Caco-2 (cell line): Measurements from ENCODE around the gene C1orf94. TPM values are rescaled to one million over a fixed set of nuclear protein-coding genes. Genes with fewer than 3 reads are reported as not detected.

Source experiments
- BruUV-seq: library from RNA; stranded (reverse); fragments of 400-500 nt; replicated peaks from 2 replicates; lab custom pipeline; 2021; lab: Mats Ljungman, UMichigan
- CTCF ChIA-PET: fragments of 300-600 bp; sonication (Branson Sonifier 250); formaldehyde crosslinking; loops from one replicate; lab custom pipeline; 2022; ENCODE audit warnings: antibody characterized with exemption; lab: Charles Lee
- POLR2A ChIA-PET: fragments of 300-600 bp; sonication (Branson Sonifier 250); formaldehyde crosslinking; loops from one replicate; lab custom pipeline; 2022; ENCODE audit warnings: antibody characterized with exemption; lab: Charles Lee
- DNase-seq, 2 experiments: peaks; one replicate each; pipeline versions ENCODE4 v3.0.0 to v3.0.0-alpha.2; 2020 to 2022
- H3K27me3 ChIP-seq: replicated peaks from 2 replicates; pipeline ENCODE4 v1.6.0; 2011; ENCODE audit warnings: low read length; ENCODE audit not compliant: control insufficient read depth, insufficient read depth
- H3K36me3 ChIP-seq: 2 replicates; pipeline ENCODE4 v1.5.1; 2011; ENCODE audit warnings: low read length; ENCODE audit not compliant: control insufficient read depth, insufficient read depth
- H3K4me1 ChIP-seq: fragments of 250-450 bp; sonication (Bioruptor Pico); 2 replicates; pipeline ENCODE4 v1.5.1; 2020; ENCODE audit warnings: mild to moderate bottlenecking
- H3K4me3 ChIP-seq: 2 replicates; pipeline ENCODE4 v1.5.1; 2011; ENCODE audit warnings: low read depth, mild to moderate bottlenecking, control low read depth, low read length
- H3K9me3 ChIP-seq: fragments of 250-450 bp; sonication (Bioruptor Pico); 2 replicates; pipeline ENCODE4 v1.5.1; 2020; ENCODE audit warnings: mild to moderate bottlenecking, moderate library complexity
- H3K27ac Mint-ChIP-seq: one replicate; pipeline ENCODE4 v1.8.0; 2022; ENCODE audit warnings: mixed read lengths; ENCODE audit not compliant: unreplicated experiment
- H3K27me3 Mint-ChIP-seq: one replicate; pipeline ENCODE4 v1.8.0; 2022; ENCODE audit warnings: mixed read lengths; ENCODE audit not compliant: insufficient read depth, unreplicated experiment
- H3K36me3 Mint-ChIP-seq: one replicate; pipeline ENCODE4 v1.8.0; 2022; ENCODE audit warnings: mild to moderate bottlenecking, mixed read lengths; ENCODE audit not compliant: insufficient read depth, unreplicated experiment
- H3K4me1 Mint-ChIP-seq: one replicate; pipeline ENCODE4 v1.8.0; 2022; ENCODE audit warnings: low read depth, mixed read lengths; ENCODE audit not compliant: unreplicated experiment
- H3K4me3 Mint-ChIP-seq: one replicate; pipeline ENCODE4 v1.8.0; 2022; ENCODE audit warnings: mild to moderate bottlenecking, moderate library complexity, mixed read lengths; ENCODE audit not compliant: unreplicated experiment
- H3K9me3 Mint-ChIP-seq: one replicate; pipeline ENCODE4 v1.8.0; 2022; ENCODE audit warnings: mixed read lengths; ENCODE audit not compliant: unreplicated experiment
- intact Hi-C: fragments of 100-400 bp; cut with micrococcal nuclease; formaldehyde crosslinking; loops from one replicate; pipeline ENCODE4 v1.10.0; 2022; ENCODE audit not compliant: unreplicated experiment
- total RNA-seq: library from RNA; stranded (reverse); gene quantifications from 2 replicates; pipeline ENCODE4 v1.2.3, GENCODE V29; 2022
- TF ChIP-seq, protein P1 (sequence below), 2 experiments: fragments of 200-600 bp in 1 of 2; IDR thresholded peaks; 1 replicate in 1 of 2; 2 replicates in 1 of 2; pipeline versions ENCODE4 v1.5.1 to v1.8.0; 2011 to 2022; ENCODE audit warnings: antibody characterized with exemption in 1 of 2, control low read depth in 1 of 2, inconsistent platforms in 1 of 2, low read depth in 1 of 2, low read length in 1 of 2, mild to moderate bottlenecking in 1 of 2, moderate library complexity in 1 of 2; ENCODE audit not compliant: insufficient read depth in 1 of 2, severe bottlenecking in 1 of 2, unreplicated experiment in 1 of 2

C1orf94 gene
- total RNA-seq, 1 experiment from 2014 or later = not detected

DNA sequence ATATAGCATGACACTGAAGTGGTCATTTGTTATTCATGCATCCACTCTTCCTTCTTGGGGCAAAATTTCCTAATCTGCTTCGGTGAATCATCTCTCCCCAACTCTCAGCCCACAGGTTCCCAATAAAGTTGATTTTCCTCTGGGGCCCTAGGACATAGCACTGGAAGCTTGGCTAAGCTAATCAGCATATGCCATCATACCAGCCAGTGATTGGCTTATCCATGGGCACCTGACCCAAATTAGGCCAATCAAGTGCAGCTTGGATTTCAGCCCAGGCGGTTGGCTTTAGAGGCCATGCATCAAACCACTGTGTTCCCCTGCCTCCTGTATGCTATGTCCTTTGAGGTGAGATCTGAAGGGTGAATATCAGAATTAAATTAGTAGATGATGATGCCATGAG is 58.9 kb downstream of the C1orf94 start:
- Mint-ChIP-seq H3K4me3 (no peak overlapping the region), H3K27me3 (peaks cover 16% of the 10 kb centered on the region), H3K4me1 (no peaks in the 10 kb centered on the region), H3K9me3 (peaks cover 11% of the 10 kb centered on the region), H3K27ac (no peak overlapping the region), H3K36me3 (no peaks in the 10 kb centered on the region)
- DNase-seq = no peak
- TF ChIP-seq, protein P1, sequence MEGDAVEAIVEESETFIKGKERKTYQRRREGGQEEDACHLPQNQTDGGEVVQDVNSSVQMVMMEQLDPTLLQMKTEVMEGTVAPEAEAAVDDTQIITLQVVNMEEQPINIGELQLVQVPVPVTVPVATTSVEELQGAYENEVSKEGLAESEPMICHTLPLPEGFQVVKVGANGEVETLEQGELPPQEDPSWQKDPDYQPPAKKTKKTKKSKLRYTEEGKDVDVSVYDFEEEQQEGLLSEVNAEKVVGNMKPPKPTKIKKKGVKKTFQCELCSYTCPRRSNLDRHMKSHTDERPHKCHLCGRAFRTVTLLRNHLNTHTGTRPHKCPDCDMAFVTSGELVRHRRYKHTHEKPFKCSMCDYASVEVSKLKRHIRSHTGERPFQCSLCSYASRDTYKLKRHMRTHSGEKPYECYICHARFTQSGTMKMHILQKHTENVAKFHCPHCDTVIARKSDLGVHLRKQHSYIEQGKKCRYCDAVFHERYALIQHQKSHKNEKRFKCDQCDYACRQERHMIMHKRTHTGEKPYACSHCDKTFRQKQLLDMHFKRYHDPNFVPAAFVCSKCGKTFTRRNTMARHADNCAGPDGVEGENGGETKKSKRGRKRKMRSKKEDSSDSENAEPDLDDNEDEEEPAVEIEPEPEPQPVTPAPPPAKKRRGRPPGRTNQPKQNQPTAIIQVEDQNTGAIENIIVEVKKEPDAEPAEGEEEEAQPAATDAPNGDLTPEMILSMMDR (IDR thresholded peaks at IDR 0.05; ENCODE audit: insufficient read depth in 1 of 2, low read depth in 1 of 2, low read length in 1 of 2, severe bottlenecking in 1 of 2, unreplicated experiment in 1 of 2) = no peak
- no TSS peak for BruUV-seq
- no peaks in the 10 kb centered on the region for H3K4me1 ChIP-seq
- H3K36me3 ChIP-seq = no peaks in the 10 kb centered on the region
- CTCF ChIA-PET = no interaction called here
- POLR2A ChIA-PET = no interaction called here
- intact Hi-C loops = no loop called here
- no peaks in the 10 kb centered on the region for H3K9me3 ChIP-seq
- H3K4me3 ChIP-seq = no peak overlapping the region
- H3K27me3 ChIP-seq = no peaks in the 10 kb centered on the region

GRCh38 chr1:34236089-34236488 is 59.4 kb downstream of the C1orf94 start:
- no peak overlapping the region for H3K4me3 ChIP-seq
- Mint-ChIP-seq H3K27me3 (peaks cover 16% of the 10 kb centered on the region), H3K9me3 (peaks cover 11% of the 10 kb centered on the region), H3K27ac (no peak overlapping the region), H3K4me3 (no peak overlapping the region), H3K4me1 (no peaks in the 10 kb centered on the region), H3K36me3 (no peaks in the 10 kb centered on the region)
- H3K36me3 ChIP-seq = no peaks in the 10 kb centered on the region
- H3K9me3 ChIP-seq = no peaks in the 10 kb centered on the region
- DNase-seq = no peak
- CTCF ChIA-PET = no interaction called here
- intact Hi-C loops = no loop called here
- no peaks in the 10 kb centered on the region for H3K27me3 ChIP-seq
- H3K4me1 ChIP-seq = no peaks in the 10 kb centered on the region
- no TSS peak for BruUV-seq
- TF ChIP-seq, protein P1 (IDR thresholded peaks at IDR 0.05; ENCODE audit: insufficient read depth in 1 of 2, low read depth in 1 of 2, low read length in 1 of 2, severe bottlenecking in 1 of 2, unreplicated experiment in 1 of 2) = no peak
- POLR2A ChIA-PET = no interaction called here

GRCh38 chr1:34237151-34237815 is 60.6 kb downstream of the C1orf94 start:
- H3K27me3 Mint-ChIP-seq = peaks cover 16% of the 10 kb centered on the region
- H3K36me3 Mint-ChIP-seq = no peaks in the 10 kb centered on the region
- H3K9me3 Mint-ChIP-seq = peaks cover 11% of the 10 kb centered on the region
- H3K36me3 ChIP-seq = no peaks in the 10 kb centered on the region
- no peaks in the 10 kb centered on the region for H3K27me3 ChIP-seq
- CTCF ChIA-PET = no interaction called here
- no peak overlapping the region for H3K4me3 ChIP-seq
- POLR2A ChIA-PET = no interaction called here
- no TSS peak for BruUV-seq
- no peak for DNase-seq
- no peaks in the 10 kb centered on the region for H3K9me3 ChIP-seq
- intact Hi-C loops = no loop called here
- TF ChIP-seq, protein P1 (IDR thresholded peaks at IDR 0.05; ENCODE audit: insufficient read depth in 1 of 2, low read depth in 1 of 2, low read length in 1 of 2, severe bottlenecking in 1 of 2, unreplicated experiment in 1 of 2) = no peak
- H3K4me1 Mint-ChIP-seq = no peaks in the 10 kb centered on the region
- H3K27ac Mint-ChIP-seq = no peak overlapping the region
- H3K4me1 ChIP-seq = no peaks in the 10 kb centered on the region
- H3K4me3 Mint-ChIP-seq = no peak overlapping the region
